H9 (cell line): ENCODE results near the gene GJA9. TPM values are rescaled to one million over a fixed set of nuclear protein-coding genes. Genes with fewer than 3 reads are reported as not detected.

ENCODE experiments used
- DNase-seq: peaks from one replicate; pipeline ENCODE4 v3.0.0-alpha.2; 2017
- H2AFZ ChIP-seq: one replicate; pipeline ENCODE4 v1.6.1; 2013; ENCODE audit warnings: mild to moderate bottlenecking, low read length, control low read depth, moderate library complexity
- H2AK5ac ChIP-seq: 2 replicates; pipeline ENCODE4 v1.6.1; 2013; ENCODE audit warnings: low read length, control low read depth, mixed read lengths; ENCODE audit not compliant: insufficient read length
- H2BK120ac ChIP-seq: one replicate; pipeline ENCODE4 v1.6.1; 2013; ENCODE audit warnings: low read depth, mild to moderate bottlenecking, low read length, control low read depth, inconsistent platforms; ENCODE audit not compliant: poor library complexity, severe bottlenecking
- H2BK12ac ChIP-seq: 2 replicates; pipeline ENCODE4 v1.6.1; 2013; ENCODE audit warnings: low read length, control low read depth, mixed read lengths, low read depth; ENCODE audit not compliant: insufficient read length
- H2BK15ac ChIP-seq: 2 replicates; pipeline ENCODE4 v1.6.1; 2013; ENCODE audit warnings: low read depth, low read length, control low read depth
- H2BK20ac ChIP-seq: one replicate; pipeline ENCODE4 v1.6.1; 2013; ENCODE audit warnings: low read depth, mild to moderate bottlenecking, low read length, control low read depth, inconsistent platforms; ENCODE audit not compliant: poor library complexity, severe bottlenecking
- H2BK5ac ChIP-seq: 2 replicates; pipeline ENCODE4 v1.6.1; 2013; ENCODE audit warnings: low read length, control low read depth, mixed read lengths; ENCODE audit not compliant: insufficient read length
- H3K14ac ChIP-seq: 2 replicates; pipeline ENCODE4 v1.6.1; 2013; ENCODE audit warnings: low read length, control low read depth; ENCODE audit not compliant: insufficient read depth
- H3K18ac ChIP-seq: 2 replicates; pipeline ENCODE4 v1.6.1; 2013; ENCODE audit warnings: low read depth, mild to moderate bottlenecking, mixed read lengths, low read length, control low read depth; ENCODE audit not compliant: insufficient read length
- H3K23ac ChIP-seq: 2 replicates; pipeline ENCODE4 v1.6.1; 2013; ENCODE audit warnings: low read length, control low read depth, mixed read lengths, low read depth; ENCODE audit not compliant: insufficient read length
- H3K23me2 ChIP-seq: 2 replicates; pipeline ENCODE4 v1.6.1; 2013; ENCODE audit warnings: low read depth, mild to moderate bottlenecking, mixed read lengths, low read length, control low read depth; ENCODE audit not compliant: insufficient read length, poor library complexity, severe bottlenecking
- H3K27ac ChIP-seq: 2 replicates; pipeline ENCODE4 v1.5.1; 2013; ENCODE audit warnings: low read length, control low read depth, mixed read lengths, low read depth; ENCODE audit not compliant: insufficient read length
- H3K27me3 ChIP-seq: 2 replicates; pipeline ENCODE4 v1.6.1; 2013; ENCODE audit warnings: low read length, control low read depth, inconsistent platforms; ENCODE audit not compliant: insufficient read depth
- H3K4ac ChIP-seq: 2 replicates; pipeline ENCODE4 v1.6.1; 2013; ENCODE audit warnings: low read depth, mild to moderate bottlenecking, control low read depth, inconsistent platforms, low read length, moderate library complexity
- H3K4me1 ChIP-seq: 2 replicates; pipeline ENCODE4 v1.6.1; 2013; ENCODE audit warnings: low read length, control low read depth, inconsistent platforms; ENCODE audit not compliant: insufficient read depth
- H3K4me2 ChIP-seq: 2 replicates; pipeline ENCODE4 v1.6.1; 2013; ENCODE audit warnings: low read length, control low read depth, mixed read lengths; ENCODE audit not compliant: insufficient read length, insufficient read depth
- H3K56ac ChIP-seq: 2 replicates; pipeline ENCODE4 v1.6.1; 2013; ENCODE audit warnings: low read depth, mild to moderate bottlenecking, mixed read lengths, low read length, control low read depth; ENCODE audit not compliant: insufficient read length
- H3K79me1 ChIP-seq: 2 replicates; pipeline ENCODE4 v1.6.1; 2013; ENCODE audit warnings: low read depth, mild to moderate bottlenecking, moderate library complexity, low read length, control low read depth, inconsistent platforms; ENCODE audit not compliant: insufficient read depth, poor library complexity, severe bottlenecking
- H3K79me2 ChIP-seq: 2 replicates; pipeline ENCODE4 v1.6.1; 2013; ENCODE audit warnings: low read length, control low read depth, inconsistent platforms; ENCODE audit not compliant: insufficient read depth
- H3K9ac ChIP-seq: 2 replicates; pipeline ENCODE4 v1.6.1; 2013; ENCODE audit warnings: low read length, control low read depth, mixed read lengths; ENCODE audit not compliant: insufficient read length; ENCODE audit errors: extremely low read depth
- H3K9me3 ChIP-seq: one replicate; pipeline ENCODE4 v1.6.1; 2013; ENCODE audit warnings: low read depth, low read length, inconsistent platforms; ENCODE audit not compliant: control insufficient read depth
- H3T11ph ChIP-seq: one replicate; pipeline ENCODE4 v1.6.1; 2013; ENCODE audit warnings: mild to moderate bottlenecking, low read length, control low read depth, inconsistent platforms
- H4K20me1 ChIP-seq: one replicate; pipeline ENCODE4 v1.6.1; 2013; ENCODE audit not compliant: control insufficient read depth, insufficient read length, insufficient read depth
- H4K5ac ChIP-seq: 2 replicates; pipeline ENCODE4 v1.6.1; 2013; ENCODE audit warnings: low read depth, mild to moderate bottlenecking, mixed read lengths, low read length, control low read depth; ENCODE audit not compliant: insufficient read length
- H4K8ac ChIP-seq: replicated peaks from 2 replicates; pipeline ENCODE4 v1.6.1; 2013; ENCODE audit warnings: low read length, control low read depth, mixed read lengths, low read depth; ENCODE audit not compliant: insufficient read length
- H4K91ac ChIP-seq: 2 replicates; pipeline ENCODE4 v1.6.1; 2013; ENCODE audit warnings: low read depth, mild to moderate bottlenecking, moderate library complexity, mixed read lengths, low read length, control low read depth; ENCODE audit not compliant: insufficient read length
- H3K27ac Mint-ChIP-seq, 3 experiments: 2 replicates in 2 of 3; 3 replicates in 1 of 3; pipeline ENCODE4 v1.8.0; 2020 to 2021; ENCODE audit warnings: mixed read lengths in 3 of 3, mild to moderate bottlenecking in 1 of 3, moderate library complexity in 1 of 3
- H3K27me3 Mint-ChIP-seq: 2 replicates; pipeline ENCODE4 v1.8.0; 2021; ENCODE audit warnings: low read depth, mild to moderate bottlenecking, moderate library complexity, mixed read lengths
- H3K36me3 Mint-ChIP-seq, 3 experiments: 2 replicates in 2 of 3; 3 replicates in 1 of 3; pipeline ENCODE4 v1.8.0; 2020 to 2021; ENCODE audit warnings: low read depth in 3 of 3, mixed read lengths in 3 of 3; ENCODE audit not compliant: insufficient read depth in 1 of 3
- H3K4me1 Mint-ChIP-seq, 2 experiments: 2 replicates each; pipeline ENCODE4 v1.8.0; 2020; ENCODE audit warnings: mixed read lengths in 2 of 2
- H3K4me3 Mint-ChIP-seq, 2 experiments: 2 replicates in 1 of 2; 3 replicates in 1 of 2; pipeline ENCODE4 v1.8.0; 2020 to 2021; ENCODE audit warnings: mild to moderate bottlenecking in 2 of 2, mixed read lengths in 2 of 2, moderate library complexity in 1 of 2
- H3K9me3 Mint-ChIP-seq, 2 experiments: 2 replicates in 1 of 2; 3 replicates in 1 of 2; pipeline ENCODE4 v1.8.0; 2020; ENCODE audit warnings: mild to moderate bottlenecking in 2 of 2, mixed read lengths in 2 of 2, moderate library complexity in 1 of 2
- WGBS: extraction: QIAGEN DNeasy Blood & Tissue Kit; methylation state at CpG from one replicate; pipeline ENCODE4 v1.1.7; 2013; ENCODE audit warnings: missing lambda C conversion rate, low lambda C conversion rate, mixed read lengths; ENCODE audit not compliant: insufficient read length; ENCODE audit errors: extremely low coverage; 5-methylcytosine and 5-hydroxymethylcytosine counted together
- total RNA-seq: library from RNA; stranded (reverse); gene quantifications from 2 replicates; pipeline ENCODE4 v1.2.1, GENCODE V29; 2021
- TF ChIP-seq, protein P1 (sequence below): fragments of 200-600 bp; sonication (generic); conservative IDR thresholded peaks from 3 replicates; pipeline ENCODE4 v1.8.0; 2021; ENCODE audit warnings: antibody characterized with exemption, mild to moderate bottlenecking

The GJA9 gene
- total RNA-seq, 1 experiment from 2014 or later, result not detected

DNA sequence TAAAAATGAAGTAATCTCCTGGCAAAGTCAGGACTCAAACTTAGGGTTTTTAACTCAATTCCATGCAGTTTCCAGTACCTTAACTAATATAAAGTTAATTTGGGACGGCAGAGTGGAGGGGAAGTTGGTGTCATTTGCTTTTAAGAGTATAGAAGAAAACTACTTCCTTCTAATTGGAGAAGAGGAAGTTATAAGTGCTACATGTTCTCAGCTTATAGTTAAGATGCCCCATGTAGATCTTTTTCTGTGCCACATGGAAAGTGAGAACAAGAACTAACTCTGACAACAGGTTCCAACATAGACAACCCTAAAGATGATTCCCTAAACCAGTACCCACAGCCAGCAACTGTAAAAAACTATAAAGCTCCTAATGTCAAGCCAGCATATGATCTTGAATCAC lies 33.3 kb downstream of the GJA9 start:
- Histone ChIP-seq H3K4me2 (no peak overlapping the region), H4K20me1 (no peaks in the 10 kb centered on the region), H2BK20ac (no peak overlapping the region), H2BK120ac (no peak overlapping the region), H2AK5ac (no peak overlapping the region), H4K5ac (no peak overlapping the region), H3K18ac (no peak overlapping the region), H3K9ac (no peak overlapping the region), H3K9me3 (no peaks in the 10 kb centered on the region), H2BK5ac (no peak overlapping the region), H3K4ac (no peak overlapping the region), H3T11ph (no peak overlapping the region), H2BK15ac (no peak overlapping the region), H4K91ac (no peak overlapping the region), H3K27me3 (no peaks in the 10 kb centered on the region), H3K23ac (no peak overlapping the region), H3K4me1 (no peaks in the 10 kb centered on the region), H2BK12ac (no peak overlapping the region), H3K56ac (no peak overlapping the region), H3K27ac (no peak overlapping the region), H4K8ac (no peak overlapping the region), H3K79me2 (no peaks in the 10 kb centered on the region), H3K14ac (no peak overlapping the region), H2AFZ (no peak overlapping the region), H3K23me2 (no peaks in the 10 kb centered on the region), H3K79me1 (no peaks in the 10 kb centered on the region)
- peaks cover 14 to 59% (median 57%) of the 10 kb centered on the region in 3 experiments; a peak in 6 of 7 replicates for H3K36me3 Mint-ChIP-seq
- no peak for DNase-seq
- TF ChIP-seq, protein P1, sequence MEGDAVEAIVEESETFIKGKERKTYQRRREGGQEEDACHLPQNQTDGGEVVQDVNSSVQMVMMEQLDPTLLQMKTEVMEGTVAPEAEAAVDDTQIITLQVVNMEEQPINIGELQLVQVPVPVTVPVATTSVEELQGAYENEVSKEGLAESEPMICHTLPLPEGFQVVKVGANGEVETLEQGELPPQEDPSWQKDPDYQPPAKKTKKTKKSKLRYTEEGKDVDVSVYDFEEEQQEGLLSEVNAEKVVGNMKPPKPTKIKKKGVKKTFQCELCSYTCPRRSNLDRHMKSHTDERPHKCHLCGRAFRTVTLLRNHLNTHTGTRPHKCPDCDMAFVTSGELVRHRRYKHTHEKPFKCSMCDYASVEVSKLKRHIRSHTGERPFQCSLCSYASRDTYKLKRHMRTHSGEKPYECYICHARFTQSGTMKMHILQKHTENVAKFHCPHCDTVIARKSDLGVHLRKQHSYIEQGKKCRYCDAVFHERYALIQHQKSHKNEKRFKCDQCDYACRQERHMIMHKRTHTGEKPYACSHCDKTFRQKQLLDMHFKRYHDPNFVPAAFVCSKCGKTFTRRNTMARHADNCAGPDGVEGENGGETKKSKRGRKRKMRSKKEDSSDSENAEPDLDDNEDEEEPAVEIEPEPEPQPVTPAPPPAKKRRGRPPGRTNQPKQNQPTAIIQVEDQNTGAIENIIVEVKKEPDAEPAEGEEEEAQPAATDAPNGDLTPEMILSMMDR, result no peak
- WGBS, result no CpG with 5 or more reads among the region's 1 CpG
- H3K27me3 Mint-ChIP-seq, result no peaks in the 10 kb centered on the region
- no peaks in the 10 kb centered on the region for H3K4me1 Mint-ChIP-seq
- no peak overlapping the region for H3K27ac Mint-ChIP-seq
- no peak overlapping the region for H3K4me3 Mint-ChIP-seq
- H3K9me3 Mint-ChIP-seq, result peaks cover 0 to 4% of the 10 kb centered on the region in 2 experiments; a peak in 1 of 5 replicates
